ENCODE measurements around the gene OTOL1.

The OTOL1 gene

DNA sequence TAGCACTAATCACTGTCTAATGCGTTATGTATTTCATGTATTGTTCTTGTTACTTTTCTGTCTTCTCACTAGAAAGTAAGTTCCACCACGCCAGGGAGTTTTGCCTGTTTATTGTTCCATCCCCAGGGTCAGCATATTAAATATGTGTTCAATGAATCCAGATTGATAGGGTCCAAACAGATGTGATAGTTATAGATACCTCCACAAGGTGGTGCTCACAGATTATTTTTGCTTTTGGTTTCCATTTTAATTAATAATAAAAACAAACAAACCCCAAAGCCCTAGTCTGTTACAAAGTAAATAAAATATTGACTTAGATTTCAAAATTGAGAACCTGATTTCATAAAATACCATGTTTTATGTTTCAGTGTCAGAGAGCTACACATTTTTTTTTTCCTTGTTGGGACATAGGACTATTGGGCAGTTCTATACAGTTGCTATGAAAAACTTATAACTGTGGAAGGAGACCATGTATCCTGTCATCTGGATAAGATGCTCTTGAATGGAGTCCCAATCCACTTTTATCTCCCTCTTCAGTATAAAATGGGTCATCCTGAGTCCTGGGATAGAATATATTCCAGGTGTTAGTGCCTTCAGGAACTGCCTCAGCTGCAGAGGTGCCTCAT is 12.4 kb downstream of the OTOL1 start:
- no peak overlapping the region for H4K5ac ChIP-seq (ENCODE audit: low read length)
- no CpG with 5 or more reads among the region's 2 CpGs for WGBS (ENCODE audit: extremely low coverage, insufficient coverage, low lambda C conversion rate)
- H3K56ac ChIP-seq (ENCODE audit: low read length), result no peak overlapping the region
- no peaks in the 10 kb centered on the region for H3K79me2 ChIP-seq (ENCODE audit: control insufficient read depth, insufficient read depth, low read length)
- no peak overlapping the region for H4K8ac ChIP-seq (ENCODE audit: low read depth, low read length)
- no peak overlapping the region for H2AK5ac ChIP-seq (ENCODE audit: low read length)
- H3K18ac ChIP-seq (ENCODE audit: low read length), result no peak overlapping the region
- no peak overlapping the region for H2BK120ac ChIP-seq (ENCODE audit: low read depth, low read length)
- H3K27ac ChIP-seq (ENCODE audit: low read depth, low read length), result no peak overlapping the region
- H3K4me3 ChIP-seq (ENCODE audit: low read length), result no peak overlapping the region
- no peak for DNase-seq
- H3K4me1 ChIP-seq (ENCODE audit: control insufficient read depth, low read depth, low read length), result no peaks in the 10 kb centered on the region
- no peak overlapping the region for H2BK5ac ChIP-seq (ENCODE audit: low read length)
- no peaks in the 10 kb centered on the region for H3K36me3 ChIP-seq (ENCODE audit: control insufficient read depth, insufficient read depth, low read length)
- no peak overlapping the region for H3K4me2 ChIP-seq (ENCODE audit: low read length)
- H3K9ac ChIP-seq (ENCODE audit: low read length), result no peak overlapping the region
- no peak overlapping the region for H3K23ac ChIP-seq (ENCODE audit: low read length)
- H2BK15ac ChIP-seq (replicated peaks; ENCODE audit: low read depth), result no peak overlapping the region
- no peaks in the 10 kb centered on the region for H3K27me3 ChIP-seq (ENCODE audit: insufficient read depth, low read length, poor library complexity)
- no peak overlapping the region for H3K4ac ChIP-seq (ENCODE audit: low read depth, low read length)
- no peaks in the 10 kb centered on the region for H3K79me1 ChIP-seq (ENCODE audit: low read length)

DNA sequence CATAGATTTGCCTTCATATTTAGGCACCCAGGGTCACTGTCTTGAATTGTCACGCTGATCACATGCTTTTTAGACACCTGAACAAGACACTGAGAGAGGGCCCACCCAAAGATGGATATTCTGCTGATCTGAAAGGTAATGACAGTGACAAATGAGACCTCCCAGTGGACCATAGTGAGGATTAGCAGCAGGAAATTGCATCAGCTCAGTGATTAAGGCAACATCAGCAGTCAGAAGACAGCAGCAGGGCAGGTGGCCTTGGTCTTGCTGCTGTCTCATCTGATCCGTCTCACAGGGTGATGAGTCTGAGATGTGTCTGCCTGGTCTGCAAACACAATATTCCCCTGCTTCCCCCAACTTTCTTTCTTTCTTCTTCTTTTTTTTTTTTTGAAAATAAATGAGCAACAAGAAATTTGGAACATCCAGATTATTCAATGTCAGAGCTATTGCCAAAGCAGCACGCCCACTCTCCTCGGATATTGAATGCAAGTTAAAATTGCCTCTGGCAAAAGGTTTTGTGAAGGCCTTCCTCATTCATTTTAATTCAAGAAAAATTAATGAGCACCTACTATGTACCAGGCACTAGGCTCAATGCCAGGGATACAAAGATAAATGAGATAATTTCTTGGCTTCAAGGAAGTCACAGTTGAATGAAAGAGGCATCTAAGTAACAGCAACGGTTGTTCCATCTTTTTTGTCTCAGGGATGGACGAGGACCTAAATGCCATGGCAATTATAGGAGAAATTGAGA is 14.1 kb downstream of the OTOL1 start:
- H3K18ac ChIP-seq (ENCODE audit: low read length), result no peak overlapping the region
- H2AK5ac ChIP-seq (ENCODE audit: low read length), result no peak overlapping the region
- H2BK5ac ChIP-seq (ENCODE audit: low read length), result no peak overlapping the region
- peak; percentile 51 for DNase-seq
- H2BK15ac ChIP-seq (replicated peaks; ENCODE audit: low read depth), result no peak overlapping the region
- H4K8ac ChIP-seq (ENCODE audit: low read depth, low read length), result no peak overlapping the region
- H3K36me3 ChIP-seq (ENCODE audit: control insufficient read depth, insufficient read depth, low read length), result no peaks in the 10 kb centered on the region
- no peak overlapping the region for H3K4ac ChIP-seq (ENCODE audit: low read depth, low read length)
- no peak overlapping the region for H3K23ac ChIP-seq (ENCODE audit: low read length)
- no peaks in the 10 kb centered on the region for H3K79me1 ChIP-seq (ENCODE audit: low read length)
- no peak overlapping the region for H3K4me2 ChIP-seq (ENCODE audit: low read length)
- no peaks in the 10 kb centered on the region for H3K4me1 ChIP-seq (ENCODE audit: control insufficient read depth, low read depth, low read length)
- H4K5ac ChIP-seq (ENCODE audit: low read length), result no peak overlapping the region
- no peak overlapping the region for H2BK120ac ChIP-seq (ENCODE audit: low read depth, low read length)
- no peaks in the 10 kb centered on the region for H3K79me2 ChIP-seq (ENCODE audit: control insufficient read depth, insufficient read depth, low read length)
- H3K27me3 ChIP-seq (ENCODE audit: insufficient read depth, low read length, poor library complexity), result no peaks in the 10 kb centered on the region
- H3K56ac ChIP-seq (ENCODE audit: low read length), result no peak overlapping the region
- no peak overlapping the region for H3K27ac ChIP-seq (ENCODE audit: low read depth, low read length)
- H3K4me3 ChIP-seq (ENCODE audit: low read length), result no peak overlapping the region
- no CpG with 5 or more reads among the region's 6 CpGs for WGBS (ENCODE audit: extremely low coverage, insufficient coverage, low lambda C conversion rate)
- no peak overlapping the region for H3K9ac ChIP-seq (ENCODE audit: low read length)

DNA sequence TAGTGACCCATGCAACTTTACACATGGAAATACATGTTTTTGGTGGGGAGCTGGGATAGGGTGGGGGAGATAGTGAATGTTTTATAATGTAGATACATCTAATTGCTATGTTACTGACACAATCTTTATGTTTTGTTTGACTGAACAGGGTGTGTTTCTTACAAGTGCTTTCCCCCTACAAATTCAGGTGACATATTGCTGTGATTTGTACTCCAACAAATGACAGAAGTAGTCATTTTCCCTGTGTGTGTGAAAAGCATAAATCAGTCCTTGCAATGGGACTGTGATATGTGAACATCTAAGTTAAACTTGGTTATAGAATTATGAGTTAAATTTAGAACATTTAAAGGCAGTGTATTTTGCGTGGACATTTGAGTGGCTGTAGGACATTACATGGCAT is 27.3 kb downstream of the OTOL1 start:
- Histone ChIP-seq H3K18ac (ENCODE audit: low read length) (no peak overlapping the region), H3K27me3 (ENCODE audit: insufficient read depth, low read length, poor library complexity) (no peaks in the 10 kb centered on the region), H3K79me2 (ENCODE audit: control insufficient read depth, insufficient read depth, low read length) (no peaks in the 10 kb centered on the region), H4K5ac (ENCODE audit: low read length) (no peak overlapping the region), H2BK15ac (replicated peaks; ENCODE audit: low read depth) (no peak overlapping the region), H3K36me3 (ENCODE audit: control insufficient read depth, insufficient read depth, low read length) (no peaks in the 10 kb centered on the region), H3K4ac (ENCODE audit: low read depth, low read length) (no peak overlapping the region), H4K8ac (ENCODE audit: low read depth, low read length) (no peak overlapping the region), H2BK5ac (ENCODE audit: low read length) (no peak overlapping the region), H3K23ac (ENCODE audit: low read length) (no peak overlapping the region), H3K4me2 (ENCODE audit: low read length) (no peak overlapping the region), H3K4me3 (ENCODE audit: low read length) (no peak overlapping the region), H2BK120ac (ENCODE audit: low read depth, low read length) (no peak overlapping the region), H3K79me1 (ENCODE audit: low read length) (no peaks in the 10 kb centered on the region), H3K4me1 (ENCODE audit: control insufficient read depth, low read depth, low read length) (no peaks in the 10 kb centered on the region), H2AK5ac (ENCODE audit: low read length) (no peak overlapping the region), H3K9ac (ENCODE audit: low read length) (no peak overlapping the region), H3K27ac (ENCODE audit: low read depth, low read length) (no peak overlapping the region), H3K56ac (ENCODE audit: low read length) (no peak overlapping the region)
- no CpG with 5 or more reads among the region's 1 CpG for WGBS (ENCODE audit: extremely low coverage, insufficient coverage, low lambda C conversion rate)
- DNase-seq, result no peak

- Histone ChIP-seq H4K5ac (ENCODE audit: low read length) (no peak overlapping the region), H3K4me1 (ENCODE audit: control insufficient read depth, low read depth, low read length) (no peaks in the 10 kb centered on the region), H3K9ac (ENCODE audit: low read length) (no peak overlapping the region), H3K36me3 (ENCODE audit: control insufficient read depth, insufficient read depth, low read length) (no peaks in the 10 kb centered on the region), H3K27me3 (ENCODE audit: insufficient read depth, low read length, poor library complexity) (no peaks in the 10 kb centered on the region), H3K4ac (ENCODE audit: low read depth, low read length) (no peak overlapping the region), H3K79me1 (ENCODE audit: low read length) (no peaks in the 10 kb centered on the region), H2BK15ac (replicated peaks; ENCODE audit: low read depth) (no peak overlapping the region), H3K56ac (ENCODE audit: low read length) (no peak overlapping the region), H4K8ac (ENCODE audit: low read depth, low read length) (no peak overlapping the region), H3K27ac (ENCODE audit: low read depth, low read length) (no peak overlapping the region), H2AK5ac (ENCODE audit: low read length) (no peak overlapping the region), H3K18ac (ENCODE audit: low read length) (no peak overlapping the region), H3K4me3 (ENCODE audit: low read length) (no peak overlapping the region), H3K23ac (ENCODE audit: low read length) (no peak overlapping the region), H2BK120ac (ENCODE audit: low read depth, low read length) (no peak overlapping the region), H3K79me2 (ENCODE audit: control insufficient read depth, insufficient read depth, low read length) (no peaks in the 10 kb centered on the region), H3K4me2 (ENCODE audit: low read length) (no peak overlapping the region), H2BK5ac (ENCODE audit: low read length) (no peak overlapping the region)
- WGBS (ENCODE audit: extremely low coverage, insufficient coverage, low lambda C conversion rate), result no CpG with 5 or more reads among the region's 1 CpG
- DNase-seq, result no peak
Measured at GRCh38 chr3:161531930-161532329, 35.3 kb downstream of the OTOL1 start.

GRCh38 chr3:161540594-161540993 is 44.0 kb downstream of the OTOL1 start:
- no peak overlapping the region for H3K18ac ChIP-seq (ENCODE audit: low read length)
- no peaks in the 10 kb centered on the region for H3K79me2 ChIP-seq (ENCODE audit: control insufficient read depth, insufficient read depth, low read length)
- H3K9ac ChIP-seq (ENCODE audit: low read length), result no peak overlapping the region
- H3K4ac ChIP-seq (ENCODE audit: low read depth, low read length), result no peak overlapping the region
- WGBS (ENCODE audit: extremely low coverage, insufficient coverage, low lambda C conversion rate), result no CpG with 5 or more reads among the region's 1 CpG
- H3K27me3 ChIP-seq (ENCODE audit: insufficient read depth, low read length, poor library complexity), result no peaks in the 10 kb centered on the region
- no peak overlapping the region for H2BK15ac ChIP-seq (replicated peaks; ENCODE audit: low read depth)
- DNase-seq, result no peak
- H4K5ac ChIP-seq (ENCODE audit: low read length), result no peak overlapping the region
- no peaks in the 10 kb centered on the region for H3K36me3 ChIP-seq (ENCODE audit: control insufficient read depth, insufficient read depth, low read length)
- H3K4me3 ChIP-seq (ENCODE audit: low read length), result no peak overlapping the region
- H3K23ac ChIP-seq (ENCODE audit: low read length), result no peak overlapping the region
- no peak overlapping the region for H4K8ac ChIP-seq (ENCODE audit: low read depth, low read length)
- no peak overlapping the region for H3K27ac ChIP-seq (ENCODE audit: low read depth, low read length)
- no peak overlapping the region for H3K4me2 ChIP-seq (ENCODE audit: low read length)
- H3K4me1 ChIP-seq (ENCODE audit: control insufficient read depth, low read depth, low read length), result no peaks in the 10 kb centered on the region
- no peak overlapping the region for H2BK120ac ChIP-seq (ENCODE audit: low read depth, low read length)
- H3K79me1 ChIP-seq (ENCODE audit: low read length), result no peaks in the 10 kb centered on the region
- no peak overlapping the region for H3K56ac ChIP-seq (ENCODE audit: low read length)
- no peak overlapping the region for H2AK5ac ChIP-seq (ENCODE audit: low read length)
- no peak overlapping the region for H2BK5ac ChIP-seq (ENCODE audit: low read length)
